ENCODE results near the gene PMM1.

- TF ChIP-seq CTCF (IDR thresholded peaks at IDR 0.05; ENCODE audit: poor library complexity, severe bottlenecking) (no peak), RAD21 (conservative IDR thresholded peaks at IDR 0.05) (no peak), TAF1 (IDR thresholded peaks at IDR 0.05; ENCODE audit: low read depth) (no peak), EP300 (conservative IDR thresholded peaks at IDR 0.05; ENCODE audit: poor library complexity, severe bottlenecking) (no peak), REST (IDR thresholded peaks at IDR 0.05; ENCODE audit: borderline replicate concordance) (no peak), POLR2AphosphoS5 (IDR thresholded peaks at IDR 0.05) (no peak), EZH2 (IDR thresholded peaks at IDR 0.05; ENCODE audit: borderline replicate concordance, insufficient read depth, low read length, poor library complexity, severe bottlenecking) (no peak)
Measured at GRCh38 chr22:41565403-41566054, 24.1 kb downstream of the PMM1 start.

Measured in neural cell (in vitro differentiated cells).